ENCODE measurements around the gene DOHH.

The DOHH gene

GRCh38 chr19:3503036-3503572, 2.6 kb upstream of the DOHH start:
- no peak for TF ChIP-seq JUND (IDR thresholded peaks at IDR 0.05; ENCODE audit: low read depth)
- in situ Hi-C loops (cut with HindIII; ENCODE audit: low pct_unique_long_range_greater_than_20kb, low sequenced_read_pairs): no loop called here
- DNase-seq (ENCODE audit: low read depth in 1 of 2, low spot score in 1 of 2): no peak

GRCh38 chr19:3501780-3502179, 1.3 kb upstream of the DOHH start:
- no peak for TF ChIP-seq JUND (IDR thresholded peaks at IDR 0.05; ENCODE audit: low read depth)
- no peak for DNase-seq (ENCODE audit: low read depth in 1 of 2, low spot score in 1 of 2)
- in situ Hi-C loops (cut with HindIII; ENCODE audit: low pct_unique_long_range_greater_than_20kb, low sequenced_read_pairs): no loop called here

GRCh38 chr19:3499738-3500428, 591 bp downstream of the DOHH start:
- no peak for TF ChIP-seq JUND (IDR thresholded peaks at IDR 0.05; ENCODE audit: low read depth)
- DNase-seq (ENCODE audit: low read depth in 1 of 2, low spot score in 1 of 2): no peak
- in situ Hi-C loops (cut with HindIII; ENCODE audit: low pct_unique_long_range_greater_than_20kb, low sequenced_read_pairs): no loop called here

GRCh38 chr19:3497757-3498520, 2.5 kb downstream of the DOHH start:
- TF ChIP-seq JUND (IDR thresholded peaks at IDR 0.05; ENCODE audit: low read depth): no peak
- in situ Hi-C loops (cut with HindIII; ENCODE audit: low pct_unique_long_range_greater_than_20kb, low sequenced_read_pairs): no loop called here
- DNase-seq (ENCODE audit: low read depth in 1 of 2, low spot score in 1 of 2): no peak

- no peak for TF ChIP-seq JUND (IDR thresholded peaks at IDR 0.05; ENCODE audit: low read depth)
- in situ Hi-C loops (cut with HindIII; ENCODE audit: low pct_unique_long_range_greater_than_20kb, low sequenced_read_pairs): no loop called here
- DNase-seq (ENCODE audit: low read depth in 1 of 2, low spot score in 1 of 2): no peak
Observed at GRCh38 chr19:3496392-3497273, 3.8 kb downstream of the DOHH start.

- in situ Hi-C loops (cut with HindIII; ENCODE audit: low pct_unique_long_range_greater_than_20kb, low sequenced_read_pairs): no loop called here
- no peak for TF ChIP-seq JUND (IDR thresholded peaks at IDR 0.05; ENCODE audit: low read depth)
- no peak for DNase-seq (ENCODE audit: low read depth in 1 of 2, low spot score in 1 of 2)
Observed at GRCh38 chr19:3494559-3494958, 5.9 kb downstream of the DOHH start.

- in situ Hi-C loops (cut with HindIII; ENCODE audit: low pct_unique_long_range_greater_than_20kb, low sequenced_read_pairs): no loop called here
- TF ChIP-seq JUND (IDR thresholded peaks at IDR 0.05; ENCODE audit: low read depth): no peak
- peak in 1 of 2 experiments; percentile 67 for DNase-seq (ENCODE audit: low read depth in 1 of 2, low spot score in 1 of 2)
Observed at GRCh38 chr19:3494051-3494450, 6.4 kb downstream of the DOHH start.

- no peak for TF ChIP-seq JUND (IDR thresholded peaks at IDR 0.05; ENCODE audit: low read depth)
- in situ Hi-C loops (cut with HindIII; ENCODE audit: low pct_unique_long_range_greater_than_20kb, low sequenced_read_pairs): no loop called here
- DNase-seq (ENCODE audit: low read depth in 1 of 2, low spot score in 1 of 2): no peak
Observed at GRCh38 chr19:3493651-3494050, 6.8 kb downstream of the DOHH start.

GRCh38 chr19:3492919-3493318, 7.6 kb downstream of the DOHH start:
- no peak for TF ChIP-seq JUND (IDR thresholded peaks at IDR 0.05; ENCODE audit: low read depth)
- DNase-seq (ENCODE audit: low read depth in 1 of 2, low spot score in 1 of 2): no peak
- in situ Hi-C loops (cut with HindIII; ENCODE audit: low pct_unique_long_range_greater_than_20kb, low sequenced_read_pairs): no loop called here

- in situ Hi-C loops (cut with HindIII; ENCODE audit: low pct_unique_long_range_greater_than_20kb, low sequenced_read_pairs): no loop called here
- DNase-seq (ENCODE audit: low read depth in 1 of 2, low spot score in 1 of 2): no peak
- TF ChIP-seq JUND (IDR thresholded peaks at IDR 0.05; ENCODE audit: low read depth): no peak
Observed at GRCh38 chr19:3492131-3492839, 8.2 kb downstream of the DOHH start.

GRCh38 chr19:3491396-3492119, 8.9 kb downstream of the DOHH start:
- in situ Hi-C loops (cut with HindIII; ENCODE audit: low pct_unique_long_range_greater_than_20kb, low sequenced_read_pairs): no loop called here
- no peak for TF ChIP-seq JUND (IDR thresholded peaks at IDR 0.05; ENCODE audit: low read depth)
- no peak for DNase-seq (ENCODE audit: low read depth in 1 of 2, low spot score in 1 of 2)
